Transverse colon (tissue), 4 donors: ENCODE results near the gene DDX1. TPM values are rescaled to one million over a fixed set of nuclear protein-coding genes. Genes with fewer than 3 reads are reported as not detected.
"Not testable (repeated sequence)": the region's sequence is repeated elsewhere in the genome, so short reads cannot be mapped to it uniquely, and the experiment has no call there.

Experiments used
- DNase-seq: peaks from one replicate; pipeline ENCODE4 v3.0.0-alpha.2; 2019
- H3K27ac ChIP-seq, 4 donors: fragments of 200-600 bp; sonication (generic); 2 replicates each; pipeline ENCODE4 v1.5.1; 2016 to 2018; ENCODE audit warnings: inconsistent platforms in 4 of 4
- H3K27me3 ChIP-seq: fragments of 200-600 bp; sonication (generic); 2 replicates; pipeline ENCODE4 v1.5.1; 2017; ENCODE audit warnings: inconsistent platforms
- H3K36me3 ChIP-seq, 4 donors: fragments of 200-600 bp; sonication (generic); 2 replicates each; pipeline ENCODE4 v1.5.1; 2017 to 2019; ENCODE audit warnings: inconsistent platforms in 4 of 4
- H3K4me1 ChIP-seq, 4 donors: fragments of 200-600 bp; sonication (generic); 2 replicates each; pipeline ENCODE4 v1.5.1; 2017 to 2020; ENCODE audit warnings: inconsistent platforms in 4 of 4
- H3K4me3 ChIP-seq, 4 donors: fragments of 200-600 bp; sonication (generic); 1 replicate in 1 of 4; 2 replicates in 3 of 4; pipeline versions ENCODE4 v1.5.1 to v1.6.1; 2017 to 2019; ENCODE audit warnings: inconsistent platforms in 4 of 4
- H3K9me3 ChIP-seq, 2 donors: fragments of 200-600 bp; sonication (generic); 2 replicates each; pipeline ENCODE4 v1.5.1; 2017 to 2019; ENCODE audit warnings: inconsistent platforms in 2 of 2
- CTCF ChIP-seq, 5 experiments: fragments of 200-600 bp in 3 of 5; fragments of 450-650 bp in 2 of 5; sonication (generic) in 3 of 5; IDR thresholded peaks; 1 replicate in 2 of 5; 2 replicates in 3 of 5; pipeline ENCODE4 v1.5.1; 2016 to 2017; ENCODE audit warnings: antibody characterized with exemption in 5 of 5, inconsistent platforms in 3 of 5, mild to moderate bottlenecking in 2 of 5, moderate library complexity in 1 of 5
- EP300 ChIP-seq: sonication (generic); formaldehyde crosslinking; IDR thresholded peaks from one replicate; pipeline ENCODE4 v1.6.1; 2017; ENCODE audit warnings: antibody characterized with exemption, low read depth
- POLR2A ChIP-seq: fragments of 450-650 bp; IDR thresholded peaks from one replicate; pipeline ENCODE4 v1.6.1; 2016; ENCODE audit warnings: antibody characterized with exemption, mild to moderate bottlenecking, moderate library complexity
- POLR2AphosphoS5 ChIP-seq, 3 donors: sonication (generic); formaldehyde crosslinking; IDR thresholded peaks; one replicate each; pipeline ENCODE4 v1.6.1; 2016; ENCODE audit warnings: antibody characterized with exemption in 3 of 3
- WGBS, 2 donors: methylation state at CpG; one replicate each; pipeline ENCODE4 v1.1.5; 2018; ENCODE audit warnings: low coverage in 1 of 2; 5-methylcytosine and 5-hydroxymethylcytosine counted together
- in situ Hi-C, 4 donors: fragments of 200-750 bp; cut with MboI; loops; one replicate each; pipeline versions ENCODE4 v1.15.0 to v1.15.1; 2017; ENCODE audit warnings: low sequenced_read_pairs in 3 of 4, low pct_ligation_motif_present in 1 of 4, low pct_unique_long_range_greater_than_20kb in 1 of 4
- intact Hi-C: fragments of 100-400 bp; cut with DNase I; formaldehyde crosslinking; loops from one replicate; pipeline ENCODE4 v1.15.1; 2023; ENCODE audit warnings: low total_unique reads
- total RNA-seq, 4 donors: library from RNA; depleted of rRNA; stranded (reverse); fragments of >200 nt; gene quantifications; one replicate each; pipeline ENCODE4 v1.1.0, GENCODE V29; 2016

Gene DDX1
- total RNA-seq, 4 donors from 2014 or later = 18.3 to 61.1 (median 49.9) TPM

- no peak overlapping the region for H3K27ac ChIP-seq
- H3K36me3 ChIP-seq = peaks cover 0 to 68% (median 34%) of the 10 kb centered on the region in 4 donors
- no peaks in the 10 kb centered on the region for H3K4me1 ChIP-seq
- in situ Hi-C loops = no loop called here
- WGBS, 2 donors = 97 to 100% methylated on average over 3 to 7 of the region's 7 CpGs
- intact Hi-C loops = no loop called here
- no peak for DNase-seq
- no peaks in the 10 kb centered on the region for H3K9me3 ChIP-seq
- H3K27me3 ChIP-seq = no peaks in the 10 kb centered on the region
- TF ChIP-seq EP300 (no peak), POLR2AphosphoS5 (IDR thresholded peaks at IDR 0.05) (no peak), CTCF (IDR thresholded peaks at IDR 0.05) (no peak), POLR2A (no peak)
- H3K4me3 ChIP-seq = no peak overlapping the region
These were observed 16.2 kb downstream of the DDX1 start for GRCh38 chr2:15607709-15608391.

- WGBS, 2 donors = 94% methylated on average over 4 of the region's 4 CpGs; no CpG with 5 or more reads in 1 of the 2 donors
These were observed 16.7 kb downstream of the DDX1 start for GRCh38 chr2:15608392-15608761.

GRCh38 chr2:15609341-15610042 is 17.8 kb downstream of the DDX1 start:
- TF ChIP-seq EP300 (no peak), POLR2AphosphoS5 (IDR thresholded peaks at IDR 0.05) (no peak), POLR2A (no peak), CTCF (IDR thresholded peaks at IDR 0.05) (no peak)
- H3K27me3 ChIP-seq = no peaks in the 10 kb centered on the region
- no peaks in the 10 kb centered on the region for H3K4me1 ChIP-seq
- peaks cover 0 to 58% (median 26%) of the 10 kb centered on the region in 4 donors for H3K36me3 ChIP-seq
- intact Hi-C loops = no loop called here
- no peak overlapping the region for H3K4me3 ChIP-seq
- H3K27ac ChIP-seq = no peak overlapping the region
- 98 to 100% methylated on average over 1 of the region's 1 CpG for WGBS, 2 donors
- no peaks in the 10 kb centered on the region for H3K9me3 ChIP-seq
- no peak for DNase-seq
- in situ Hi-C loops = no loop called here

More at GRCh38 chr2:15608392-15608761, 16.7 kb downstream of the DDX1 start:
- H3K4me1 ChIP-seq = no peaks in the 10 kb centered on the region
- in situ Hi-C loops (no loop called here), intact Hi-C loops (no loop called here)
- no peaks in the 10 kb centered on the region for H3K9me3 ChIP-seq
- TF ChIP-seq POLR2A = no peak
- TF ChIP-seq POLR2AphosphoS5 (IDR thresholded peaks at IDR 0.05) = no peak
- no peak for TF ChIP-seq EP300
- no peak for TF ChIP-seq CTCF (IDR thresholded peaks at IDR 0.05)
- peaks cover 0 to 63% (median 31%) of the 10 kb centered on the region in 4 donors for H3K36me3 ChIP-seq
- no peak overlapping the region for H3K4me3 ChIP-seq
- no peaks in the 10 kb centered on the region for H3K27me3 ChIP-seq
- DNase-seq = no peak
- no peak overlapping the region for H3K27ac ChIP-seq

- intact Hi-C loops (no loop called here), in situ Hi-C loops (no loop called here)
- DNase-seq = no peak
- WGBS, 2 donors = 88 to 93% methylated on average over 5 of the region's 5 CpGs
- Histone ChIP-seq H3K4me1 (no peaks in the 10 kb centered on the region), H3K4me3 (no peak overlapping the region), H3K27ac (no peak overlapping the region), H3K36me3 (peaks cover 0 to 49% (median 21%) of the 10 kb centered on the region in 4 donors), H3K27me3 (no peaks in the 10 kb centered on the region), H3K9me3 (no peaks in the 10 kb centered on the region)
- TF ChIP-seq POLR2A = no peak
- no peak for TF ChIP-seq EP300
- no peak for TF ChIP-seq POLR2AphosphoS5 (IDR thresholded peaks at IDR 0.05)
- no peak for TF ChIP-seq CTCF (IDR thresholded peaks at IDR 0.05)
These were observed 18.8 kb downstream of the DDX1 start for GRCh38 chr2:15610430-15610952.

GRCh38 chr2:15612101-15612500 is 20.4 kb downstream of the DDX1 start:
- peaks cover 0 to 35% (median 17%) of the 10 kb centered on the region in 4 donors for H3K36me3 ChIP-seq
- WGBS, 2 donors = no CpG with 5 or more reads among the region's 33 CpGs
- in situ Hi-C loops, H3K27me3 ChIP-seq, DNase-seq, H3K27ac ChIP-seq, H3K4me1 ChIP-seq, H3K4me3 ChIP-seq, intact Hi-C loops, H3K9me3 ChIP-seq: not testable (repeated sequence)
